Vagina (tissue), 2 donors: ENCODE results near the gene SPIC.

ENCODE experiments used
- CTCF ChIP-seq, 3 experiments: fragments of 450-650 bp in 2 of 3; fragments of 200-600 bp in 1 of 3; sonication (generic) in 1 of 3; IDR thresholded peaks; one replicate each; pipeline ENCODE4 v1.5.1; 2017 to 2019; ENCODE audit warnings: antibody characterized with exemption in 3 of 3, mild to moderate bottlenecking in 2 of 3, moderate library complexity in 2 of 3
- POLR2AphosphoS5 ChIP-seq, 2 donors: sonication (generic); formaldehyde crosslinking; IDR thresholded peaks; one replicate each; pipeline ENCODE4 v1.9.0; 2017; ENCODE audit warnings: antibody characterized with exemption in 2 of 2, mild to moderate bottlenecking in 2 of 2, low read depth in 1 of 2; ENCODE audit not compliant: insufficient read depth in 1 of 2

GRCh38 chr12:101488469-101488868 is 13.3 kb downstream of the SPIC start:
- TF ChIP-seq CTCF (IDR thresholded peaks at IDR 0.05) (no peak), POLR2AphosphoS5 (IDR thresholded peaks at IDR 0.05; ENCODE audit: insufficient read depth in 1 of 2, low read depth in 1 of 2) (no peak)
